GM19023 (cell line): ENCODE results near the gene TSC22D1.

ENCODE experiments used
- ATAC-seq: cut with Tn5 transposase; IDR thresholded peaks from one replicate; pipeline ENCODE4 v1.9.1; 2021; ENCODE audit warnings: mild to moderate bottlenecking, moderate library complexity; ENCODE audit not compliant: unreplicated experiment

TSC22D1 gene

GRCh38 chr13:44508562-44509077, 67.5 kb downstream of the TSC22D1 start:
- no peak for ATAC-seq

- ATAC-seq = no peak
Observed at GRCh38 chr13:44507639-44508038, 68.5 kb downstream of the TSC22D1 start.

GRCh38 chr13:44506719-44507118, 69.4 kb downstream of the TSC22D1 start:
- ATAC-seq = no peak

GRCh38 chr13:44506251-44506650, 69.9 kb downstream of the TSC22D1 start:
- ATAC-seq = no peak

- no peak for ATAC-seq
Observed at GRCh38 chr13:44504116-44504515, 72.0 kb downstream of the TSC22D1 start.

GRCh38 chr13:44498969-44499368, 77.2 kb downstream of the TSC22D1 start:
- no peak for ATAC-seq

GRCh38 chr13:44498502-44498901, 77.6 kb downstream of the TSC22D1 start:
- no peak for ATAC-seq

- ATAC-seq = no peak
Observed at GRCh38 chr13:44497801-44498200, 78.3 kb downstream of the TSC22D1 start.

- ATAC-seq = no peak
Observed at GRCh38 chr13:44493213-44493812, 82.8 kb downstream of the TSC22D1 start.

GRCh38 chr13:44489751-44490150, 86.4 kb downstream of the TSC22D1 start:
- no peak for ATAC-seq

- ATAC-seq = no peak
Observed at GRCh38 chr13:44487989-44488388, 88.1 kb downstream of the TSC22D1 start.

GRCh38 chr13:44484562-44485138, 91.5 kb downstream of the TSC22D1 start:
- no peak for ATAC-seq

- ATAC-seq = no peak
Observed at GRCh38 chr13:44474122-44474910, 101.8 kb downstream of the TSC22D1 start.

GRCh38 chr13:44471686-44472085, 104.4 kb downstream of the TSC22D1 start:
- ATAC-seq = no peak

- no peak for ATAC-seq
Observed at GRCh38 chr13:44470638-44471562, 105.2 kb downstream of the TSC22D1 start.

- no peak for ATAC-seq
Observed at GRCh38 chr13:44468874-44469273, 107.3 kb downstream of the TSC22D1 start.

- ATAC-seq = no peak
Observed at GRCh38 chr13:44465318-44465717, 110.8 kb downstream of the TSC22D1 start.

- no peak for ATAC-seq
Observed at GRCh38 chr13:44464471-44464870, 111.7 kb downstream of the TSC22D1 start.

- no peak for ATAC-seq
Observed at GRCh38 chr13:44463759-44464158, 112.4 kb downstream of the TSC22D1 start.

- ATAC-seq = no peak
Observed at GRCh38 chr13:44459674-44460073, 116.5 kb downstream of the TSC22D1 start.
